OCI-M2 (cell line): ENCODE measurements around the gene SIGLEC6.

ENCODE experiments used
- DNase-seq: peaks from one replicate; lab custom pipeline; 2025; ENCODE audit not compliant: unreplicated experiment; lab: John Stamatoyannopoulos, UW

SIGLEC6 gene

DNA sequence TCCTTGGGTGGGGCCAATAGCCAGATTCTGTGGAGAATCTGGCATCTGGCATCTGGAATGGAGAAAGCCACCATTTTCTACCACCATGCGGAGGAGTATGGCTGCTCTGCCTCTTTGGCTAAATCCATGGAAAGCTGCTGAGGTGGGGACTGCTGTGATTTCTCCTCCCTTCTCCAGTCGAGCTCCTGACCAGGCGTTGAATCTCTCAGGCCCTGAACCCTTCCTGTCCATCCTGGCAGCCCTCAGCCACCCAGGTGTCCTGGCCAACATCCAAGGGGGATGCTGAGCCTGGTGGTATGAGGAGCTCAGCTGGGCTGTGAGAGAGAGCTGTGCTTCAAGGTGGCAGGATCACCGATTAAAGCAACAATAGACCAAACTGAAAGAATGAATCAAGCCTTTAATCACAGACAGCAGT is 17.4 kb upstream of the SIGLEC6 start:
- no peak for DNase-seq

DNA sequence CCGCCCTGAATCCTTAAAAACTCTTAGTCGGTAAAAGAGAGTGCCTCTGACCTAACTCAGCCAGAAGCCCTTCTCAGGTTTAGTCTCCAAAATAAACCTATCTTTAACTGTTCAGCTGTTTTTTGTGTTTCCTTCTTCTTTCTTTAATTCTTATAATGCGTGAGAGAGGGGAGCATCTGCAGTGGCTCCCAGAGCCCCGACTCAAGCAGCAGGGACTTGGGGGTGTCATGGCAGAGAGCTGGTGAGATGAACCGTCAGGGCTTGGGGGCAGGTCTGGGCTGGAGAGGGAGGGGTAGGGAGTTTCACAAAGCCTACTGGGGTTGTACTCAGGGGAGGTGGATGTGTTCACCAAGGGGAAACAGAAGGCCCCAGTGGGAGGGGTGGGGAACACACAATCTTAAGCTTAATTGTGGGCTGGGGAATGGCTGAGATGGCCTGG is 16.8 kb upstream of the SIGLEC6 start:
- no peak for DNase-seq

DNA sequence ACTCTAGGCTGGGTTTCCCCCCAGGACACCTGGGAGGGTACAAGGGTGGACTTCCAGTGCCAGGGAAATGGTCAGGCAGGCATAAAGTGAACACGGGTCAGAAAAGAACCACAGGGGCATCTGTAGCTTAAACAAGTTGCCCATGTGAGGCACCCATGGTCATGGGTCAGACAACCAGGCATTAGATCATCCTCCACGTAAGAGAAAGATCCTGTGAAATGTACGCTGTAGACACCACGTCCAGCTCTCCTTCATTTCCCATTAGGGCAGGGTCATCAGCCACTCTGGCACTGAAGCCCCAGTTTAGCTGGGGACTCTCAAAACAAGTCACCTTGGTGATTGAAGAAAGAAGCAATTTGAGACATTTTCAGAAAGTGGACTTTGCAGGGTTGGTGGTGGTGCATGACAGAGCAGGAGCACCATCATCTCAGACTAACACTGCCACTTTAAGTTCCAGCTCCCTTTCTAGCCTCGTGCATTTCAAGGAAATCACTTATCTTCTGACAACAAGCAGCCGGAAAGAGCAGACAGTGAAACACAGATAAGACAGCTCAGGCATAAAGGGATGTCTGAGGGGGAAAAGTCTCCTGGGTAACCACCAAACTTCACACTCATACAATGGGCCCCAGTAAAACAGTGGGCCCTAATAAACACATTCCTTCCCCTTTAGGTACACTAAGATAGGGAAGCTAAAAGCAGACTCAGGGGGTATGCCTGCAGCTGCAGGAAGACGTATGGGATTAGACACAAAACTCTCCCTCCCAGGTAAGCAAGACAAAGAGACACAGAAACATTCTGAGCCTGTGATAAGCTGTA is 16.1 kb upstream of the SIGLEC6 start:
- peak; percentile 80 for DNase-seq

DNA sequence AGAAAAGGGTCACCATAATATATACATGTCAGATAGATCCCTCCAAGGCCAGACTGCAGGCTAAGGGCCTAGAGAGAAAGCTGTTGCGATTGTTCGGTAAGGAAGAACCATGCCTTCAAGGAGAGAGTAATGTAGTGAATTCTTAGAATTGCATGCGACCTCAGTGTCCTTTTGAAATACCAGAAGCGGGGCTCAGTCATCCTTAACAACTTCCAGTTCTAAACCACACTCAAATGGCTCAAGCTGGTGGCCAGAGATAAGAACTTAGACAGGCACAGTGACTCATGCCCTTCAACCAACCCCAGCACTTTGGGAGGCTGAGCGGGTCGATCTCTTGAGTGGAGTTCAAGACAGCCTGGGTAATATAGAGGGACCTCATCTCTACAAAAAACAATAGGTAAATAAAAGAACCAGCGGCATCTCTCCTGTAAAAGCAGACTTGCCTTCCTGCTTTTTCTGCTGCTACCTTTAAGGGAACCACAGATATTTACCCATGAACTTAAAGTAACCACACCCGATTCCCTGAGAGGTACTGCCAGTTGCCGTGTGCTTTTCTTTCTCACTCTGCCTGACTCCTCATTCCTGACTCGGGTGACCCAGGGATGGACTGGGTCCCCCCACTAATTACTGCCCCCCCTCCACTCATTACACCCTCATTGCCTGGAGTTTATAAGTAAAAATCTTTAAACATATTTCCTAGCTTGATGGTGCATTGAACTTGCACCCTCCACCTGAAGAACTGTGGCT is 15.4 kb upstream of the SIGLEC6 start:
- DNase-seq, result peak; percentile 85

DNA sequence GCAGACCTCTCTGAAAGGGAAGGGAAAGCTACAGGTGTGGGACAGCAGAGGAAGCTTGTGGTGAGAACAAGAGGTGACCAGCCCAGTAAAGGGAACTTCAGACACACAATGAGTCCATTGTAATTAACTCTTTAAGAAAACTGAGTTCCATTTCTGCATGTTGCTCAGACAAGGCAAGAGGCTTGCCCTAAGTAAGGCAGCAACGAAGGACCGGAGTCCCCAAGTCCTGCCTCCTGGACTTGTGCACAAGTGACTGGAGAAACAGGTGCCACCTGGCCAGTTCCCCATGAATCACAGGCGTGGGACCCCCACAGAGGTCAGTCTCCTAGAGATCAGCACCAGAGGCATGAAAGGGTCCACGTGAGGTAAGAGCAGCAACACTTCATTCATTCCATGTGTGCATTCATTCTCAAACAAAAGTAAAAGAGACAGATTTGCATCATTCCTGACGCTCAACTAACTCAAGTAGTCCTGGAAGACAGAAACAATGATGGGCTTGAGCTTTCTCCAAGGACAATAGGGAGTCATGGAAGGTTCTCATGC is 14.7 kb upstream of the SIGLEC6 start:
- no peak for DNase-seq

DNA sequence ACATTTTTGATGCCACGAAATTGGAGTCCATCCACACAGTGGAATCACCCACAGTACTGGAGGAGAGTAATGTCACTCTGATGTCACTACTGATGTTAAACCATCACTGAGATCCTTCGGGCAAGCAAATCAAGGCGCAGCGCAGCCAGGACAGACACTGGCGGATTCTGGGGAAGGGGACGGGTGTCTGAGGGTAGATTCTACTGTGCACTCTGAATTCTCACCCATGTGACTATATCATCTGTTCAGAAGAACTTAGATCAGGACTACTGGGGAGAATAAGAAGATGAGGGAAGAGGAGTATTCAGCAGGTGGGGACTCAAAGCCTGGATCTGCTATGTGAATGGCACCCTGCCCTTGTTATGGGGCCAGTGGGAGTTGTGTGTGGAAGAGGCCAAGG is 12.6 kb upstream of the SIGLEC6 start:
- no peak for DNase-seq

DNA sequence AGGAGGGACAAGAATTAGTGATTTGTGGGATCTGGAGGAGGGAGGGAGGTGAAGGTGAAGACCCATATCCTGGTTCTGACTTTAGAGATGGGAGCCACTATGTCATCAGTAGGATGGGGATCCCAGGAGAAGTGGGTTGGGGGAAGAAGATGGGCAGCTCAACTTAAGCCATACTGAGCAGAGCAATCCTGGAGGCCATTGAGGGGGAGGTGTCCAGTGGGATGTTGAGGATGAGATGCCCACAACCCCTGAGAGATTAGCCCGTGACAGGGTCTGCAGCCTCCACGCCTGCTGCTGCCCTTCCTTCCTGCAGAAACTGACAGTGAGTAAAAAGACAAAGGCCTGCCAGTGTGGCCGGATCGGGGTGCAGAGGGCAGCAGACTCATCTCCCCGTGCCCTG is 11.2 kb upstream of the SIGLEC6 start:
- DNase-seq, result no peak

DNA sequence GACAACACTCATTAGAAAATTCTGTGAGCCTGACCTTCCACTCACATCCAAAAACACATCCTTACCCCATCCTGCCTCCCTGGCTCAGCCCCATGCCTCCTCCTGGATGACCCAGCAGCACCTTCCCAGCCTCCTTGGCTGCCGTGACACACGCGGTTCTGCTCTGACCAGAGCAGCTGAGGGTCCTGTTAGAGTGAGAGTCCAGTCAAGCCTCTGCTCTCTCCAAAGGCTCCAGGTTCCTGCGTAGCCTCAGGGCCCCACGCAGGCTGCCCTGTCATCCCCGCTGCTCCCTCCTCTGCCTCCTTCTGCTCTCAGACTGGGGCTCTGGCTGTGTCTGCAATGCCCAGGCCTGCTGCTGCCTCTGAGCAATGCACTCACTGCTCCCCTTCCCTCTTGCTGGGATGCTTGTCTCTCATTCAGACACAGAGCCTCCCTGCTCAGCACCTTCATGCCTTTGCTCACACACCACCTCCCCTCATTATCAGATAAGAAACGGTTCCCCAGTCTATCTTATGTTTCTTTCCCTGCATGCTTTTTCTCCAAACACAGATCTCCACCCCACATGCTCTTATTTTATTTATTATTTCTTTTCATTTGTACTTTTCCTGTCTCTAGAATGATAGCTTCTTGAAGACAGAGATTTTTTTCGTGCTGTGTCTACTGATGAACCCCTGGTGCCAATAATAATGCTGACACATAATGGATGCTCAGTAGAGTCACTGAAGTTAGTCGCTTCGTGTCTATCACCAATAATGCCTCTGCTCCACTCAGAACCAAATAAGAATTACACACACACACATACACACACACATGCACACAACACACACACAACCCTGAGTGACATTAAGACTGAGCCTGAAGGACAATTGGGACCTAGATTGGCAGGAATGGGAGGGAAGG is 10.2 kb upstream of the SIGLEC6 start:
- DNase-seq, result no peak

DNA sequence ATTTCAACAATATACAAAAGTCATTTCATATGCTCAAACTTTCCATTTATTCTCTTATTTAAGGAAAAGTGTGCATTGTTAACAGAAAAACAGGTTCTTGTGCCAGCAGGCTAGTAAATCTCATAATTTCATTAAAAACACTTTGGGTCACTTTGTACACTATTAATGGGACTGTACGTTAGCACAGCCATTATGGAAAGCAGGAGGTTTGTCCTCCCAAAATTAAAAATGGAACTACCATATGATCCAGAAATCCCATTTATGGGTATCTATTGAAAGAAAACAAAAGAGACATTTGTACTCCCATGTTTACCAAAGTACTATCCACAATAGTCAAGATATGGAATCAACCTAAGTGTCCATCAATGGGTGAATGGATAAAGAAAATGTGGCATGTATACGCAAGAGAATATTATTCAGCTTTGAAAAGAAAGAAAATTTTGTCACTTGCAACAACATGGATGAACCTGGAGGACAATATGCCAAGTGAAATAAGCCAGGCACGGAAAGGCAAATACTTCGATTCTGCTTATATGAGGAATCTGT is 8.4 kb upstream of the SIGLEC6 start:
- no peak for DNase-seq

DNA sequence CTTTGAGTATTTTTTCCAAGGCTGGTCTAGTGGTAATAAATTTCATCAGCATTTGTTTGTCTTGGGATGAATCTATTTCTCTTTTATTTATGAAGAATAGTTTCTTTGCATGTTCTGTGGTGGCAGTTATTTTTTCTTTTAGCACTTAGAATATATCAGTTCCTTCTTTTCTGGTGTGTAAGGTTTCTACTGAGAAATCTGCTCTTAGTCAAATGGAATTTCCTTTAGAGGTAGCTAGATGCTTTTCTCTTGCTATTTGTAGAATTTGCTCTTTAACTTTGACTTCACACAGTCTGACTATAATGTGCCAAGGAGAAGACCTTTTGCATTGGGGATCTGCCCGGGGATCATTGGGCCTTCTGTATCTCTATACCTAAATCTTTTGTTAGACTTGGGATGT is 4.1 kb upstream of the SIGLEC6 start:
- no peak for DNase-seq

DNA sequence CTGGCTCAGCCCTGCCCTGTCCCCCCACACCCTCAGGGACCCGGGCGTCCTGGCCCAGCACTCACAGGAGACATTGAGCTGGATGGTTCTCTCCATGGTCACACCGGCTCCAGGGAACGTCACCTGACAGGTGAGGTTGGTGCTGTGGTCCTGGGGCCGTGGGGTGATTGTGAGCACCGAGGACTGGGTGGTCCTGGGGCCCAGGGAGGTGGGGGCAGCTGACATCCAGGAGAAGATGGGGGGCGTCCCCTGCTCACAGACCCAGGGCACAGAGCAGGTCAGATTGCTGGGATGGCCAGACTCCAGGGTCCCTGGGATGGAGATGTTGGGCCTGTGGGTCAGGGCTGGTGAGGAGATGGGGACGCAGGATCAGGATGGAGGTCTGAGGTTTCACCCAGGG is 854 bp downstream of the SIGLEC6 start:
- no peak for DNase-seq

DNA sequence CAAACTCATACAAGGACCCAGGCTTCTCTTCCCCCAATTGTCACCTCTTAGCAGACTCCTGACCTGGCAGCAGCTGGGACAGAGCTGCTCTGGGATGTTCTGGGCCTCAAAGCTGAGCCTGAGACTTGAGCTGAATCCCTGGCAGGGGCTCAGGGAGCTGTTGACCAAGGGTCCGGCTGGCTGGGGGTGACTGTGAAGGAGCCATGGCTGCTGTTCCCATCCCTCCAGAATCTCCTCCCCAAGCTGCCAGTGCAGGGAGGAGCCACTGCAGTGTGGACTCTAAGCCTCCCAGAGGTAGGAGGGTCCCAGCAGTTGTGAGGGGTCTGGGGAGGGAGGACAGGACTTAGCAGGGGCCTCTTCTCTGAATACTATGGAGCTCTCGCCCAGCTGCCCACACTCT is 2.2 kb downstream of the SIGLEC6 start:
- no peak for DNase-seq

DNA sequence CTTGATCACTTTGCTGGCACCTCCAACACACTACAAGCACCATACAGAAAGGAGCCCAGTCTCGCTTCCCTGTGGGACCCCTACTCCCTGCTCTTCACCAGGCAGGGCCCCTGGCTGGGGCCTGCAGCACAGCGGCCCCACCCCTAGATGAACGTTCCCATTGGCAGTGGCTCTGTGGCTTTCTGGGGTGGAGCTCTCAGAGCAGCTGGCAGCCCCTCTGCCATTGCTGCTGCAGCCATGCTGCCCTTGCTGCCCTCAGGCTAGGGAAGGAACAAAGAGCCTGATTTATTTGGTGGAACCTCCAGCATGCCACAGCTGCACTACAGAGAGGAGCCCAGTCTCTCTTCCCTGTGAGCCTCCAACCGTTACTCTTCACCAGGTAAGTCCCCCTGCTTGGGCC is 5.8 kb downstream of the SIGLEC6 start:
- no peak for DNase-seq

DNA sequence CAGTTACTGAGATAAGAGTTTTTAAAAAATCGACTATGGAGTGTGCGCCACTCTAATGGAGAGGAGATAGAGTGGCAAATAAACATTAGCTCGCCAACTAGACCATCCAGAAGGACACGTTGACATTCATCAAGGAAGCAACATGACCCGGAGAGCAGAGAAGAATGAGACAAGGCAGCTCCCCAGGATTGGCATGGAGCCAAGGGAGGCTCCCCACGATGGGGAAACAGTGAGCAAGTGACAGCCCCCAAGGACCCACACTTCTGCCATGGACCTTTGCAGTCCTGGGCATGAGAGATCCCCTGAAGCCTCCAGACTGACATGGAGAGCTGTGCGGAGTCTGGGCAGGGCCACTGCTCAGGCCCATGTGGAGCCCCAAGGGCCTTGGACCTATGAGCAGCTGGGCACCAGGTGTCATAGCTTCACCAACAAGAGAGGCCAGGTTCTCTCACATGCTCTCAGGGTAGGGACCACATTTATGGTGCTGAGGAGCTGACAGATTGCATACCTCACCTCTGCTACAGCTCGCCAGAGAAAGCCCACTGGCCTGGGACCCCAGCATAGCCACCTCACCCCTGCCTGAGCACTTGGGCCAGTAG is 6.7 kb downstream of the SIGLEC6 start:
- DNase-seq, result no peak

DNA sequence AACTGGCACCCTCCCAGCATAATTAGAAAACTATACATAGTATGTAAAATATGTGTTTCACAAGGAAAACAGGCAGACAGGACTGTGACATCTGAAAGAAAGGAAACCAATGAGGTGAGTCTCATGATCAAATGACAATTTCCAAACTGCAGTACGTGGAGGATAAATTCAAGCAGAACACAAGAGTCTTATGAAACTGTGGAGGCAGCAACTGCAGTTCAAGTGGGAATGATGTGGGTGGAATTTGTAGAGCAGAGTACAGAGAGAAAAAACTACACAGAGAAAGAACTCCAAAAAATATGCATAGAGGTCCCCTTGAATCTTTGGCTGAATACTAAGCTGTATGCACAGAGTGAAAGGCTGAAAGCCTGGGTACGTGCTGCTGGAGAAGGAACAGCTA is 9.7 kb downstream of the SIGLEC6 start:
- no peak for DNase-seq

DNA sequence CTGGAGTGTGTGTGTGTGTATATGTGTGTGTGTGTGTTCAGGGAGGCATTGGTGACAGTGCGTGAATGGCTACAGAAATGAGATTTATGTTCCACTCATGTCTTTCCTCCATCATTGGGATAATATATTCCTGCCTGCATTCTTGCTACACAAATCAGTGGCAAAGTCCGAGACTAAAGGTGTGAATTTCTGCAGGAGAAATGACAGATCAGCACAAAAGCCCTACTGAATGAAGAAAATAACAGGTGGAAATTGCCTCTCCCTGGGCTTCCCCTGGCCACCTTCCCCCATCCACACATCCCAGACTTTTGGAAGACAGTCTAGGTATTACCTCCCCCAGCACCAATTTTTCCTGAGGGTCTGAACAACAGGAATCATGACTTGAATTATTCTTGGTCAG is 10.1 kb downstream of the SIGLEC6 start:
- DNase-seq, result no peak

DNA sequence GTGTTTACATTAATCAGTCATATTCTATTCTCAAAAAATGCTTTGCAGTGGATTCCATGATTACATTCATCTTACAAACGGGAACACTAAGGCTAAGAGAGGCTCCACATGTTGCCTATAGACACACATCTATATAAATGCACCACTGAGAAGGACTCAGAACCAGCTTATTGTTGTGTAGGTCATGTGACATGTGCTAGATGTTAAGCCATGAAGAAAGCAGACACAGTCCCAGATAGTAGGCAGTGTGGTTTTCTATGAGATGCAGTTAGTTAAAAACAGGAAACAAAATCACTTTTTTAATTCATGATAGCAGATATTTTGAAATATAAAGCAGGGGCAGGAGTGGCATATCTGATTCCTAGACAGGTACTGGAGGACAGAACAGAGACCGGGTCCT is 10.7 kb downstream of the SIGLEC6 start:
- DNase-seq, result no peak

DNA sequence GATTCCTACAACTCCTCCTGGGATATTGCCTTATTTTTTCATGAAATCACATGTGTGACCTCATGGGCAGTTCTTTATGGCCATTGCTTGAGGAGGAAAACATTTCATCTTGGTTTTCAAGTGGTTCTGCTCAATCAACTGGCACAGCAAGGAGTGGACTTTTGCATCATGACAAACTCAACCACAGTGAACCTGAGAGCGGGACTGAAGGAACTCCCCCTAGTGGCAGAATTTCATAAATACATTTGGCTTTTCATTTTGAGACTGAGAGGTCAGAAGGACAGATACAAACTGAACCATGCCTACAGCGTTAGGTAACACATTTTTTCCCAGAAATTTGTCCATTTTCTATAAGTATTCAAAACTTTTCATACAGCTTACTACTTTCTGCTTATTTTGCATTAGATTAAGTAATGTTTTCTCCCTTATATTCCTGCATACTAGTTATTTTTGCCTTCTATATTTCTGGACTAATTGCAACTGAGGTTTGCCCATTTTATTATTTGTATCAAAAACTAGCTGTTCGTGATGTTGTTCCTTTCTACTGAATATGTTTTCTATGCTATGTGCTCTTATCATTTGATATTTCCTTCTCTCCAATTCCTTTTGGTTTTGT is 16.5 kb downstream of the SIGLEC6 start:
- peak; percentile 77 for DNase-seq

DNA sequence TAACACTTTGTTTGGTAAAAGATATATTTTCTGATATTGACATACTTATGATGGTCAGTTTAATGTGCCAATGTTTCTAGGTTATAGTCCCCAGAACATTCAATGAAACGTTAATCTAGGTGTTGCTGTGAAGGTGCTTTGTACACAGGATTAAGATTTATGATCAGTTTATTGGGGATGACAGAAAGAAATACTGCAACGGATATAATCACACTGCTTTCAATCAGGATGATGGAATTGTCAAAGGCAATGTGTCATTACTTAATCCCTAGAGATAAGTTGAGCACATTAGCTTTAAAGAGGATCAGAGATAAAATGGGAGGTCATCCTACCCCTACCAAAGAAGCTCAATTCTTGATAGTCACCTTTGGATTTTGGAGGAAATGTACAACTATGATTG is 17.5 kb downstream of the SIGLEC6 start:
- DNase-seq, result no peak

DNA sequence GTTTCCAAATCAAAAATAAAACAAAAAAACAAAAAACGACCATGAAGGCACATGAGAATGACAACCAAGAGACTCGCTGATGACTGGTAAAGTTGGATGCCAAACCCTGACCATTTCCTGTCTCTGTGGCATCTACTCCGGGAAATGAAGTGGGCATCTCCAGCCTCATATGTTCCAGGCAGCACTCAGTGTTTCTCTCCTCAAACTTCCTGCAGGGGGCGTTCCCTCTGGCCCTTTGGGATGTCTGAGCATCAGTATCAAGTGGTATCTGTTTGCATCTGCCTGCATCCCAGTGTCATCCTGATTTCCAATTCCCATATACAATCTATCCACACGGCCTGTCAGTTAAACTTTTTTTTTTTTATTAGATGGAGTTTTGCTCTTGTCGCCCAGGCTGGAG is 20.1 kb downstream of the SIGLEC6 start:
- DNase-seq, result no peak
